NT2/D1 (cell line): ENCODE results near the gene LIFR.

Source experiments
- DNase-seq: peaks from one replicate; pipeline ENCODE4 v3.0.0-alpha.2; 2011; ENCODE audit warnings: low read depth, low spot score
- H3K27me3 ChIP-seq: 2 replicates; pipeline ENCODE4 v1.6.0; 2011; ENCODE audit warnings: mild to moderate bottlenecking; ENCODE audit not compliant: insufficient read length, insufficient read depth
- H3K36me3 ChIP-seq: 2 replicates; pipeline ENCODE4 v1.6.1; 2011; ENCODE audit warnings: mild to moderate bottlenecking, low read length, mixed read lengths; ENCODE audit not compliant: insufficient read depth, insufficient read length
- H3K4me1 ChIP-seq: 2 replicates; pipeline ENCODE4 v1.5.1; 2011; ENCODE audit not compliant: insufficient read depth, insufficient read length
- H3K4me3 ChIP-seq: 2 replicates; pipeline ENCODE4 v1.5.1; 2011; ENCODE audit warnings: low read depth; ENCODE audit not compliant: insufficient read length
- H3K9ac ChIP-seq: 2 replicates; pipeline ENCODE4 v1.6.0; 2011; ENCODE audit warnings: low read depth; ENCODE audit not compliant: insufficient read length
- H3K9me3 ChIP-seq: 2 replicates; pipeline ENCODE4 v1.5.1; 2011; ENCODE audit warnings: mild to moderate bottlenecking, low read length; ENCODE audit not compliant: insufficient read depth
- SUZ12 ChIP-seq: IDR thresholded peaks from 2 replicates; pipeline ENCODE4 v1.6.1; 2011; ENCODE audit not compliant: insufficient read length, insufficient read depth; ENCODE audit errors: extremely low read depth
- YY1 ChIP-seq: IDR thresholded peaks from 2 replicates; pipeline ENCODE4 v1.6.1; 2011; ENCODE audit not compliant: insufficient read length, insufficient read depth
- ZNF274 ChIP-seq: IDR thresholded peaks from 2 replicates; pipeline ENCODE4 v1.6.1; 2011; ENCODE audit warnings: mild to moderate bottlenecking, low read depth, low read length

Gene LIFR

GRCh38 chr5:38478878-38479277 is 77.6 kb downstream of the LIFR start:
- Histone ChIP-seq H3K4me3 (no peak overlapping the region), H3K9ac (no peak overlapping the region), H3K36me3 (peaks cover 15% of the 10 kb centered on the region), H3K9me3 (no peaks in the 10 kb centered on the region), H3K4me1 (no peaks in the 10 kb centered on the region), H3K27me3 (no peaks in the 10 kb centered on the region)
- TF ChIP-seq ZNF274, result no peak
- TF ChIP-seq SUZ12, result no peak
- no peak for TF ChIP-seq YY1
- no peak for DNase-seq

DNA sequence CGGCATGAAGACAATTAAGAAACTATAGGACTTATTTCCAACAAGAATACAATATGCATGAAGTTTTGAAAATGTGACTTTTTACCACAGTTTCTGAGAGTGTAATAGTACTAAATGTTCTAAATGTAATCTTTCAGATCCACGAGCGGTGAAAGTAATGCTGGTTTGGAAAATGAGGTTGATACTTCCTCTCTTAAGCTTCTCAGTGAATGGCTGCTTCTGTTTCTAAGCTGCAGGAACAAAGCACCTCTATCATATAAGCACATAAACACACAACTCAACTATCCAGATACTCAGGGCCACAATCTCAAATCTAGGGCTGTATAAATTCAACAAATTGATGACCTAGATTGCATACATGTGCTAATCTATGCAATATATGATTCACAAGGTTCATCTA is 78.3 kb downstream of the LIFR start:
- Histone ChIP-seq H3K4me1 (no peaks in the 10 kb centered on the region), H3K4me3 (no peak overlapping the region), H3K36me3 (peaks cover 15% of the 10 kb centered on the region), H3K9me3 (no peaks in the 10 kb centered on the region), H3K27me3 (no peaks in the 10 kb centered on the region), H3K9ac (no peak overlapping the region)
- TF ChIP-seq YY1, result no peak
- TF ChIP-seq SUZ12, result no peak
- TF ChIP-seq ZNF274, result no peak
- no peak for DNase-seq

DNA sequence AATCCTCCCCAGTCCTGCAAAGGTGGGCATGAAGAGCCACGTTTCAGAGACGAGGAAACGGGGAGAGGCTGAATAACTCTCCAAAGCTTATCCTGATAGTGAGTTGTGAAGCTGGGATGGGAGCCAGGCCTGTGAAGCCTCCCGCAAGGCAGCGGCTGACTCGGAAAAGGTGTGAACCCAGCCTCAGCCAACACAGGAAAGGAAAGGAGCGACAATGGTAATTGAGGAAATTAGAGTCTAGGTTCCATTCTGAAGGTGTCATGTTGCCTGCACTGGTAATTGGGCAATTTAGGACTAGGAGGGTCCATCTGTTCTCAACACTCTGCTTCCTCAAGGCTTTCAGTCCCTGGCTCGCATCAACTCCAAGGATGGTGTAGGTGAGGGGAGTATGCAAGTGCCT is 83.4 kb downstream of the LIFR start:
- no peak overlapping the region for H3K9ac ChIP-seq
- no peaks in the 10 kb centered on the region for H3K36me3 ChIP-seq
- no peaks in the 10 kb centered on the region for H3K27me3 ChIP-seq
- no peak overlapping the region for H3K4me3 ChIP-seq
- H3K4me1 ChIP-seq, result peaks cover 9% of the 10 kb centered on the region
- H3K9me3 ChIP-seq, result no peaks in the 10 kb centered on the region
- TF ChIP-seq YY1, result no peak
- TF ChIP-seq ZNF274, result no peak
- no peak for TF ChIP-seq SUZ12
- no peak for DNase-seq

GRCh38 chr5:38472541-38472940 is 83.9 kb downstream of the LIFR start:
- Histone ChIP-seq H3K27me3 (no peaks in the 10 kb centered on the region), H3K4me1 (peaks cover 9% of the 10 kb centered on the region)
- no peak for DNase-seq

GRCh38 chr5:38471709-38472108 is 84.7 kb downstream of the LIFR start:
- peaks cover 11% of the 10 kb centered on the region for H3K4me1 ChIP-seq
- no peak overlapping the region for H3K4me3 ChIP-seq
- no peak for DNase-seq
- no peak overlapping the region for H3K9ac ChIP-seq
- H3K36me3 ChIP-seq, result no peaks in the 10 kb centered on the region
- H3K27me3 ChIP-seq, result no peaks in the 10 kb centered on the region
- TF ChIP-seq SUZ12, result no peak
- no peak for TF ChIP-seq ZNF274
- TF ChIP-seq YY1, result no peak
- no peaks in the 10 kb centered on the region for H3K9me3 ChIP-seq

More at GRCh38 chr5:38472541-38472940, 83.9 kb downstream of the LIFR start:
- no peaks in the 10 kb centered on the region for H3K36me3 ChIP-seq
- H3K4me3 ChIP-seq, result no peak overlapping the region
- no peaks in the 10 kb centered on the region for H3K9me3 ChIP-seq
- no peak for TF ChIP-seq YY1
- TF ChIP-seq SUZ12, result no peak
- TF ChIP-seq ZNF274, result no peak
- H3K9ac ChIP-seq, result no peak overlapping the region

DNA sequence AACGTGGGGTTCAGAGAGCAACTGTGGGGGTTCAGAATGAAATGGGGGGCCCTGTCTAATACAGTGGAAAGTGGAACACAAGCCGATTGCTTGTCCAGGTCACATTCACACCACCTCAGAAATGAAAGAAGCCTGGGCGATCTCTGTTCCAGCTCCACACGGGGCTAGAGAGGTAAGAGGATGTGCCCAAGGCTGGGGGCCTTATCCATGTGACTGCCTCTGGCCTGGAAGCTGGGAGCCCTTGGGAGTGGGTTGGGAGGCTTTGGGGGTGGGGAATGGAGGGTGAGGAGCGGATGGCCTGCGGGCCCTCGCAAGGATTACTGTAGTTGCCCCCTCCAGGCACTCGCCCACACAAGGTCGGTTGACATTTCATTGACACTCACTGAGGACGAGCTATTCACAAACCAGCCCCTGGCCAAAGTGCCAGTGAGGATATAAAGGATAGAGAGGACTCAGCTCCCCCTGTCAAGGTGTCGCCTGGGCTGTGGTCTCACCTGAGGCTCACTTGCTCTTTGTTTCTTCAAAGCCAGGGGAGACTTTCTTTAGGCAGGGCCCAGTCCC is 86.7 kb downstream of the LIFR start:
- no peaks in the 10 kb centered on the region for H3K27me3 ChIP-seq
- H3K4me3 ChIP-seq, result no peak overlapping the region

DNA sequence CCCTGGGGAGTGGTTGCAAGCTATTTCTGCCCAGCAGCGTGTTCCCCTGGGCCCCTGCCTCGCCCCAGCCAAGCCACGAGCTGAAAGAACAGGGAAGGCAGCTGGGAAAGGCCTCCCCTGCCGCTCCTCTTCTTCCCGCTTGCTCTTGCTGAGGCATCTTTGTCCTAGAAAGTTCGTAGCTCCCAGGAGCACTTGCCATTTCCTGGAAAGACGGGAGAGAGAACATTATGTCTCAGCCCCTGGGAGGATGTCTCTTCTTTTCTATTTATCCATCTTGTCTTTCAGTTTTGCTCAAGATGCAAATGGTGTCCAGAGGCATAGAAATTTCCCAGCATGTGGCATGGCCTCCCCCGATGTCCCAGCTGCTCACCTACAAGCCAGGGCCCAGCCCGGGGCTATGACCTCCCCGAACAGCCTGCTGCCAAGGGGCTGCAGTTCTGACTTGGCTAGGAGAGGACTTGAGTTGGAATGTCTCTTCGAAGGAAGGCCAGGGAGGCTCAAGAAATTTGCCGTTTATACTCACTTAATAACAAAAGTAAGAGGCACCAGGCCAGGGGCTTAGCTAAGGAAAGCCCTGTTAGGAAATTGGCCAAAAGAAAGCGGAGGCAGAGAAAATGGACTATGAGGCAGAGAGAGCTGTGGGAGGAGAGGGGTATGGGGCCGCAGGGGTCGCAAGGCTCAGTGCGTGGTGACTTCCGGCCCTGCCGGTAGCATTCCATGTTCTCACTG is 87.3 kb downstream of the LIFR start:
- Histone ChIP-seq H3K36me3 (no peaks in the 10 kb centered on the region), H3K4me3 (no peak overlapping the region), H3K4me1 (peaks cover 12% of the 10 kb centered on the region), H3K9me3 (no peaks in the 10 kb centered on the region), H3K27me3 (no peaks in the 10 kb centered on the region), H3K9ac (no peak overlapping the region)
- TF ChIP-seq YY1, result no peak
- TF ChIP-seq SUZ12, result no peak
- TF ChIP-seq ZNF274, result no peak
- DNase-seq, result no peak

More for the DNA sequence above, 86.7 kb downstream of the LIFR start:
- H3K4me1 ChIP-seq, result peaks cover 12% of the 10 kb centered on the region
- H3K9ac ChIP-seq, result no peak overlapping the region
- H3K36me3 ChIP-seq, result no peaks in the 10 kb centered on the region
- no peaks in the 10 kb centered on the region for H3K9me3 ChIP-seq
- no peak for TF ChIP-seq SUZ12
- TF ChIP-seq ZNF274, result no peak
- no peak for TF ChIP-seq YY1
- no peak for DNase-seq
